Gastrocnemius medialis (tissue), 4 donors: Measurements from ENCODE around the gene DCN. TPM values are rescaled to one million over a fixed set of nuclear protein-coding genes. Genes with fewer than 3 reads are reported as not detected.

ENCODE experiments used
- ATAC-seq, 2 donors: fragments of 150-250 bp; one replicate each; pipeline ENCODE4 v1.9.1; 2016
- DNase-seq, 2 donors: peaks; one replicate each; pipeline ENCODE4 v3.0.0-alpha.2; 2019
- H3K27ac ChIP-seq, 4 donors: fragments of 200-600 bp; sonication (generic); 1 replicate in 1 of 4; 2 replicates in 3 of 4; pipeline ENCODE4 v1.5.1; 2016 to 2018; ENCODE audit warnings: mild to moderate bottlenecking in 2 of 4, moderate library complexity in 1 of 4
- H3K27me3 ChIP-seq, 3 donors: fragments of 200-600 bp; sonication (generic) in 2 of 3; 1 replicate in 1 of 3; 2 replicates in 2 of 3; pipeline versions ENCODE4 v1.5.1 to v1.6.0; 2016 to 2019; ENCODE audit warnings: mild to moderate bottlenecking in 1 of 3, moderate library complexity in 1 of 3
- H3K36me3 ChIP-seq, 2 donors: fragments of 200-600 bp; sonication (generic) in 1 of 2; one replicate each; pipeline ENCODE4 v1.5.1; 2017 to 2018
- H3K4me1 ChIP-seq, 2 donors: fragments of 200-600 bp; sonication (generic) in 1 of 2; one replicate each; pipeline ENCODE4 v1.5.1; 2016 to 2017; ENCODE audit warnings: mild to moderate bottlenecking in 2 of 2
- H3K4me3 ChIP-seq, 4 donors: fragments of 200-600 bp; sonication (generic) in 3 of 4; 1 replicate in 1 of 4; 2 replicates in 3 of 4; pipeline ENCODE4 v1.5.1; 2016 to 2019; ENCODE audit warnings: mild to moderate bottlenecking in 2 of 4
- H3K9me3 ChIP-seq, 3 donors: fragments of 200-600 bp; sonication (generic) in 2 of 3; 1 replicate in 1 of 3; 2 replicates in 2 of 3; pipeline ENCODE4 v1.5.1; 2016 to 2019
- POLR2A ChIP-seq, 2 donors: fragments of 450-650 bp; IDR thresholded peaks; one replicate each; pipeline ENCODE4 v1.6.1; 2017; ENCODE audit warnings: antibody characterized with exemption in 2 of 2, mild to moderate bottlenecking in 2 of 2, moderate library complexity in 2 of 2
- in situ Hi-C, 4 donors: fragments of 200-750 bp; cut with MboI; loops; one replicate each; pipeline versions ENCODE4 v1.15.0 to v1.8.0; 2017; ENCODE audit warnings: low sequenced_read_pairs in 4 of 4
- intact Hi-C: fragments of 100-400 bp; cut with DNase I; formaldehyde crosslinking; loops from one replicate; pipeline ENCODE4 v1.15.1; 2023; ENCODE audit warnings: low total_unique reads
- total RNA-seq, 4 donors: library from RNA; depleted of rRNA; stranded (reverse); fragments of >200 nt; gene quantifications; one replicate each; pipeline versions ENCODE4 v1.1.0 to v1.2.3, GENCODE V29; 2016
- TF ChIP-seq, protein P1 (sequence below), 5 experiments: fragments of 450-650 bp in 3 of 5; fragments of 200-600 bp in 2 of 5; sonication (generic) in 2 of 5; IDR thresholded peaks in 4 of 5; conservative IDR thresholded peaks in 1 of 5; 1 replicate in 4 of 5; 2 replicates in 1 of 5; pipeline ENCODE4 v1.5.1; 2016 to 2019; ENCODE audit warnings: antibody characterized with exemption in 5 of 5, mild to moderate bottlenecking in 3 of 5, moderate library complexity in 3 of 5

DCN gene
- total RNA-seq, 4 donors from 2014 or later: 346 to 674 (median 611) TPM

DNA sequence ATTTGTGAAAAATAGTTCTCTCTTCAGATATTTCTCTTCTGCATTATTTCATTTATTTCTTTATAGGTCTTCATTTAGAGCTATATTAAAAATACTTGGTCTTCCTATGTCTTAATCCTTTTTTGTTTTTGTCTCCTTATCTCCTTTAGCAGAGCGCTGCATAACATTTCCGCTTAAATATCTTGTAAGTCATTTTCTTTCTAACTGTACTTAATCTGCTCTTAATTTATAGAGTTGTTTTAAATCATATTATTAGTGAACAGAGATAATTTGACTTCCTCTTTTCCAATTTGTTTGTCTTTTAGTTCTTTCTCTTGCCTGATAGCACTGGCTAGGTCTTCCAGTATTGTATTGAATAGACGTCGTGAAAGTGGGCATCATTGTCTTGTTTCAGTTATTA, 89.3 kb downstream of the DCN start:
- H3K9me3 ChIP-seq: no peaks in the 10 kb centered on the region
- DNase-seq (no peak), ATAC-seq (no peak)
- no peak overlapping the region for H3K27ac ChIP-seq
- no peak for TF ChIP-seq POLR2A (IDR thresholded peaks at IDR 0.05)
- TF ChIP-seq, protein P1, sequence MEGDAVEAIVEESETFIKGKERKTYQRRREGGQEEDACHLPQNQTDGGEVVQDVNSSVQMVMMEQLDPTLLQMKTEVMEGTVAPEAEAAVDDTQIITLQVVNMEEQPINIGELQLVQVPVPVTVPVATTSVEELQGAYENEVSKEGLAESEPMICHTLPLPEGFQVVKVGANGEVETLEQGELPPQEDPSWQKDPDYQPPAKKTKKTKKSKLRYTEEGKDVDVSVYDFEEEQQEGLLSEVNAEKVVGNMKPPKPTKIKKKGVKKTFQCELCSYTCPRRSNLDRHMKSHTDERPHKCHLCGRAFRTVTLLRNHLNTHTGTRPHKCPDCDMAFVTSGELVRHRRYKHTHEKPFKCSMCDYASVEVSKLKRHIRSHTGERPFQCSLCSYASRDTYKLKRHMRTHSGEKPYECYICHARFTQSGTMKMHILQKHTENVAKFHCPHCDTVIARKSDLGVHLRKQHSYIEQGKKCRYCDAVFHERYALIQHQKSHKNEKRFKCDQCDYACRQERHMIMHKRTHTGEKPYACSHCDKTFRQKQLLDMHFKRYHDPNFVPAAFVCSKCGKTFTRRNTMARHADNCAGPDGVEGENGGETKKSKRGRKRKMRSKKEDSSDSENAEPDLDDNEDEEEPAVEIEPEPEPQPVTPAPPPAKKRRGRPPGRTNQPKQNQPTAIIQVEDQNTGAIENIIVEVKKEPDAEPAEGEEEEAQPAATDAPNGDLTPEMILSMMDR (IDR thresholded peaks at IDR 0.05 in 4 of 5, conservative IDR thresholded peaks at IDR 0.05 in 1 of 5): no peak
- no peaks in the 10 kb centered on the region for H3K27me3 ChIP-seq
- no peak overlapping the region for H3K4me3 ChIP-seq
- H3K4me1 ChIP-seq: no peaks in the 10 kb centered on the region
- intact Hi-C loops (no loop called here), in situ Hi-C loops (no loop called here)
- no peaks in the 10 kb centered on the region for H3K36me3 ChIP-seq

DNA sequence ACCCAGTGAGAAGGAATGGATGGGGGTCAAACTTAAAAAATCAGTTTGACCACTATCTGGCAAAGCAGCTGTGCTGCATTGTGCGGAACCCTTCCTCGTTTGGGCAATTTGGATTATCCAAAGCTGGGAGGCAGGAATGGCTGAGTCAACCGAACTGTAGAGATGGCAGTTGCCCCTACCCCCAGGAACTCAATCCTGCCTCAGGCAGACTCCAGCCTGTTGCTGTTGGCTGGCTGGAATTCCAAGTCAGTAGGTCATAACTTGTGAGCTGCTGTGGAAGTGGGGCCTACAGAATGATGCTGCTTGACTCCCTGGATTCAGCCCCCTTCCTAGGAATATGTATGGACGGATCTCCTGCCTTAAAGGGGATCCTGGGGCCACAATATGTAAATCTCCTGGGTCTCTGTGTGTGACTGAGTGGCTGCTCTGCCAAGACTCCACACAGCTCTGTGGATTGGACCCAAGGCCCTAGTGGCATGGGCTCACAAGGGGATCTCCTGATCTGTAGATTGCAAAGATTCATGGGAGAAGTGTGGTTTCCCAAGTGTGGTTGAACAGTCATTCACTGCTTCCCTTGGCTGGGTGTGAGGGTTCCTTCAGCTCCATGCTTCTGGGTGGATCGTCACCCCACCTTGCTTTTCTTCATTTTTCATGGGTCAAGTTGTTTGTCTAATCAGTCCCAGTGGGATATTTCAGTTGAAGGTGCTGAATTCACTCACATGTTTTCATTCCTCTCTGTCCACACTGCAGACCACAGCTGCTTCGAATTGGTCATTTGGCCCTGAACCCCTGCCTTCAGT, 90.5 kb downstream of the DCN start:
- Histone ChIP-seq H3K27ac (no peak overlapping the region), H3K36me3 (no peaks in the 10 kb centered on the region), H3K9me3 (no peaks in the 10 kb centered on the region), H3K4me3 (no peak overlapping the region), H3K4me1 (no peaks in the 10 kb centered on the region), H3K27me3 (no peaks in the 10 kb centered on the region)
- intact Hi-C loops (no loop called here), in situ Hi-C loops (no loop called here)
- DNase-seq (no peak), ATAC-seq (no peak)
- TF ChIP-seq POLR2A (IDR thresholded peaks at IDR 0.05): no peak
- TF ChIP-seq, protein P1 (IDR thresholded peaks at IDR 0.05 in 4 of 5, conservative IDR thresholded peaks at IDR 0.05 in 1 of 5): no peak

Other genes starting within 250 kb of the DCN start
- not detected for gene CCER1, start 227.6 kb downstream of the DCN start, total RNA-seq
- not detected for gene EPYC, start 177.8 kb downstream of the DCN start, total RNA-seq
- gene KERA, start 124.8 kb downstream of the DCN start, total RNA-seq: under 1 TPM in 1 of 4 donors, not detected in 3; 0.73 TPM
- 10 to 100 TPM in 1 of 4 donors, 1 to 10 TPM in 3; 1.3 to 12.7 (median 5.9) TPM for gene LUM, start 71.3 kb downstream of the DCN start, total RNA-seq